ENCODE measurements around the gene CHTF18.
A peak's percentile ranks its signal among the peaks of the same experiment; 100 is the strongest.

CHTF18 gene

GRCh38 chr16:740764-741505, 47.5 kb upstream of the CHTF18 start, which contains the start of gene CIAO3 (continued):
- TF ChIP-seq ZNF600 (tag by site-specific recombination; IDR thresholded peaks at IDR 0.05) = peak; percentile 45; the same call in 1 of the 2 replicates
- no peak for TF ChIP-seq ZNF777 (tag by site-specific recombination; IDR thresholded peaks at IDR 0.05; ENCODE audit: borderline replicate concordance)
- no peak; the same call in 1 of the 2 replicates for TF ChIP-seq ZBTB48 (tag by site-specific recombination; IDR thresholded peaks at IDR 0.05)
- TF ChIP-seq ZNF791 (tag by site-specific recombination; IDR thresholded peaks at IDR 0.05) = no peak
- TF ChIP-seq ZNF677 (tag by site-specific recombination; IDR thresholded peaks at IDR 0.05) = no peak
- TF ChIP-seq ZBTB1 (tag by site-specific recombination; IDR thresholded peaks at IDR 0.05) = no peak
- no peak for TF ChIP-seq ZNF280C (tag by site-specific recombination; IDR thresholded peaks at IDR 0.05)
- peak; percentile 98 for TF ChIP-seq YY1 (tag by site-specific recombination; IDR thresholded peaks at IDR 0.05)
- TF ChIP-seq KLF8 (tag by site-specific recombination; IDR thresholded peaks at IDR 0.05) = peak; percentile 91
- TF ChIP-seq ZNF140 (tag by site-specific recombination; IDR thresholded peaks at IDR 0.05) = no peak
- TF ChIP-seq ZNF621 (tag by site-specific recombination; IDR thresholded peaks at IDR 0.05) = no peak
- TF ChIP-seq ZNF10 (tag by site-specific recombination; IDR thresholded peaks at IDR 0.05) = peak; percentile 73
- TF ChIP-seq ZNF324 (tag by site-specific recombination; IDR thresholded peaks at IDR 0.05) = 0 out of 2 replicates have a peak, but pooled peaks have one; percentile 43
- TF ChIP-seq ZNF692 (tag by site-specific recombination; IDR thresholded peaks at IDR 0.05) = peak; percentile 82
- no peak for TF ChIP-seq ZNF433 (tag by site-specific recombination; IDR thresholded peaks at IDR 0.05; ENCODE audit: low read depth)
- no peak for TF ChIP-seq ZNF426 (tag by site-specific recombination; IDR thresholded peaks at IDR 0.05)
- TF ChIP-seq ZNF626 (tag by site-specific recombination; IDR thresholded peaks at IDR 0.05) = no peak
- TF ChIP-seq ZNF792 (tag by site-specific recombination; IDR thresholded peaks at IDR 0.05) = no peak
- peak; percentile 43; the same call in 1 of the 2 replicates for TF ChIP-seq ZIC2 (tag by site-specific recombination; IDR thresholded peaks at IDR 0.05)
- TF ChIP-seq HOXA7 (CRISPR knock-in tag; IDR thresholded peaks at IDR 0.05; ENCODE audit: borderline replicate concordance) = no peak
- peak; percentile 54 for TF ChIP-seq SP2 (tag by site-specific recombination; IDR thresholded peaks at IDR 0.05)
- TF ChIP-seq ZNF26 (tag by site-specific recombination; IDR thresholded peaks at IDR 0.05) = no peak
- TF ChIP-seq ZNF530 (tag by site-specific recombination; IDR thresholded peaks at IDR 0.05; ENCODE audit: low read depth) = no peak
- TF ChIP-seq, protein P1, sequence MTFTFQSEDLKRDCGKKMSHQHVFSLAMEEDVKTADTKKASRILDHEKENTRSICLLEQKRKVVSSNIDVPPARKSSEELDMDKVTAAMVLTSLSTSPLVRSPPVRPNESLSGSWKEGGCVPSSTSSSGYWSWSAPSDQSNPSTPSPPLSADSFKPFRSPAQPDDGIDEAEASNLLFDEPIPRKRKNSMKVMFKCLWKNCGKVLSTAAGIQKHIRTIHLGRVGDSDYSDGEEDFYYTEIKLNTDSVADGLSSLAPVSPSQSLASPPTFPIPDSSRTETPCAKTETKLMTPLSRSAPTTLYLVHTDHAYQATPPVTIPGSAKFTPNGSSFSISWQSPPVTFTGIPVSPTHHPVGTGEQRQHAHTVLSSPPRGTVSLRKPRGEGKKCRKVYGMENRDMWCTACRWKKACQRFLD (tag by site-specific recombination; IDR thresholded peaks at IDR 0.05) = no peak
- TF ChIP-seq, protein P2, sequence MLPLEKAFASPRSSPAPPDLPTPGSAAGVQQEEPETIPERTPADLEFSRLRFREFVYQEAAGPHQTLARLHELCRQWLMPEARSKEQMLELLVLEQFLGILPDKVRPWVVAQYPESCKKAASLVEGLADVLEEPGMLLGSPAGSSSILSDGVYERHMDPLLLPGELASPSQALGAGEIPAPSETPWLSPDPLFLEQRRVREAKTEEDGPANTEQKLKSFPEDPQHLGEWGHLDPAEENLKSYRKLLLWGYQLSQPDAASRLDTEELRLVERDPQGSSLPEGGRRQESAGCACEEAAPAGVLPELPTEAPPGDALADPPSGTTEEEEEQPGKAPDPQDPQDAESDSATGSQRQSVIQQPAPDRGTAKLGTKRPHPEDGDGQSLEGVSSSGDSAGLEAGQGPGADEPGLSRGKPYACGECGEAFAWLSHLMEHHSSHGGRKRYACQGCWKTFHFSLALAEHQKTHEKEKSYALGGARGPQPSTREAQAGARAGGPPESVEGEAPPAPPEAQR (tag by site-specific recombination; IDR thresholded peaks at IDR 0.05) = peak; percentile 78; the same call in 1 of the 2 replicates
- TF ChIP-seq ZNF623 (tag by site-specific recombination; IDR thresholded peaks at IDR 0.05) = no peak
- no peak for TF ChIP-seq GLI2 (tag by site-specific recombination; IDR thresholded peaks at IDR 0.05; ENCODE audit: borderline replicate concordance, low read depth)
- peak; percentile 90 for TF ChIP-seq ZNF660 (tag by site-specific recombination; IDR thresholded peaks at IDR 0.05)
- TF ChIP-seq ZBTB26 (tag by site-specific recombination; optimal IDR thresholded peaks at IDR 0.05) = peak; percentile 94
- TF ChIP-seq YY2 (tag by site-specific recombination; IDR thresholded peaks at IDR 0.05) = peak; percentile 99
- TF ChIP-seq ZNF843 (tag by site-specific recombination; IDR thresholded peaks at IDR 0.05) = peak; percentile 40; the same call in 1 of the 2 replicates
